ENCODE data around the gene ADGRA1.

The ADGRA1 gene

GRCh38 chr10:133154996-133155778, 67.5 kb downstream of the ADGRA1 start:
- no peak for DNase-seq

GRCh38 chr10:133156674-133157579, 69.2 kb downstream of the ADGRA1 start:
- no peak for DNase-seq

- DNase-seq: no peak
Observed at GRCh38 chr10:133157662-133158436, 70.1 kb downstream of the ADGRA1 start.

- DNase-seq: no peak
Observed at GRCh38 chr10:133158437-133158755, 70.7 kb downstream of the ADGRA1 start.

GRCh38 chr10:133158756-133159610, 71.3 kb downstream of the ADGRA1 start:
- no peak for DNase-seq

GRCh38 chr10:133159611-133159949, 71.9 kb downstream of the ADGRA1 start:
- no peak for DNase-seq

- no peak for DNase-seq
Observed at GRCh38 chr10:133159950-133160825, 72.5 kb downstream of the ADGRA1 start, which contains the start of gene KNDC1. KNDC1 (plus strand) TSS chr10:133160219; CDS start chr10:133160468, 249 bp downstream.

- DNase-seq: no peak
Observed at GRCh38 chr10:133160826-133161471, 73.2 kb downstream of the ADGRA1 start.

- no peak for DNase-seq
Observed at GRCh38 chr10:133161486-133162109, 73.9 kb downstream of the ADGRA1 start.

- no peak for DNase-seq
Observed at GRCh38 chr10:133162178-133162909, 74.6 kb downstream of the ADGRA1 start.

- no peak for DNase-seq
Observed at GRCh38 chr10:133162910-133163856, 75.5 kb downstream of the ADGRA1 start.

- DNase-seq: no peak
Observed at GRCh38 chr10:133163889-133164815, 76.4 kb downstream of the ADGRA1 start.

GRCh38 chr10:133164816-133165555, 77.3 kb downstream of the ADGRA1 start:
- DNase-seq: no peak

GRCh38 chr10:133165556-133166503, 78.1 kb downstream of the ADGRA1 start:
- no peak for DNase-seq

- no peak for DNase-seq
Observed at GRCh38 chr10:133166504-133166827, 78.7 kb downstream of the ADGRA1 start.
